ENCODE measurements around the gene EPB41L4B. TPM values are rescaled to one million over a fixed set of nuclear protein-coding genes. Genes with fewer than 3 reads are reported as not detected.
"Not testable (repeated sequence)": the region's sequence is repeated elsewhere in the genome, so short reads cannot be mapped to it uniquely, and the experiment has no call there.

Gene EPB41L4B
- total RNA-seq, 1 experiment from 2014 or later = 1.8 TPM

DNA sequence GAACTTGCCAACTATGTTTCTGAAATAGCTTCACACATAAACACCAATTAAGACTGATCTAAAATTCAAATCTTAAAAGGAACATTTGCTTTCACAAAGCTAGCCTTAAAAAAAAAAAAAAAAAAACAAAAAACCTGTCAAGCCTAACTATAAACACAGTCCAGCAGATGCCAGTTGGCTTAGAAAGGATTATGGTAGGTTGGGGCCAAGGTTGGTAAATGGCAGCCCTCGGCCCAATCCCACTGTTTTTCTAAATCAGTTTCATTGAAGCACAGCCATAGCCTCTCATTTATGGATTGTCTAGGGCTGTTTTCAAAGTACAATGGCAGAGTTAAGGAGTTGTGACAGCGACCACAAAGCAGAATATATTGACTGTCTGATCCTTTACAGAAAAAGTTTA lies 78.1 kb downstream of the EPB41L4B start:
- peaks cover 2% of the 10 kb centered on the region; the same call in 1 of the 2 replicates for H3K4me1 ChIP-seq
- H3K4me3 ChIP-seq = no peak overlapping the region
- peak in 1 of 2 experiments; percentile 25 for DNase-seq
- H3K9me3 ChIP-seq (replicated peaks) = no peaks in the 10 kb centered on the region
- no peaks in the 10 kb centered on the region for H3K36me3 ChIP-seq
- H3K27me3 ChIP-seq = no peaks in the 10 kb centered on the region
- no peak overlapping the region for H3K27ac ChIP-seq

DNA sequence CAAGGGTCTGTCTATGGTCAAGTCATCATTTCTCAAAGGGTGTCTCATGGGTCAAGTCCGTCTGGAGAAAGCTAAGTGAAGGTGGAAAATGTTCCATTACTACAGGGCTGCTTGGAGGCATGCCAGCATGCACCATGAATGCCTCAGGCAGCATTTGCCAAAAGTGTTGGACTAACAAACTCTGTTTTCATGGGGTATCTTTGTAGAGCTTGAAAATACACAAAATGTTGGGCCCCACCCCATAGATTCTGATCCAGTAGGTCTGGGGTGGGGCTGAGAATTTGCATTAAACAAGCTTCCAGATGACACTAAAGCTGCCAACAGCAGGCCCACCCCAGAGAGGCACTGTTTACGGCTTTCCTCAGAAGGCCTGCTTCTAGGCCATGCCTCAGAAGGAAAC lies 78.8 kb downstream of the EPB41L4B start:
- H3K27ac ChIP-seq = no peak overlapping the region
- no peaks in the 10 kb centered on the region for H3K4me1 ChIP-seq
- H3K36me3 ChIP-seq = no peaks in the 10 kb centered on the region
- H3K9me3 ChIP-seq (replicated peaks) = no peaks in the 10 kb centered on the region
- H3K4me3 ChIP-seq = no peak overlapping the region
- DNase-seq = no peak
- no peaks in the 10 kb centered on the region for H3K27me3 ChIP-seq

DNA sequence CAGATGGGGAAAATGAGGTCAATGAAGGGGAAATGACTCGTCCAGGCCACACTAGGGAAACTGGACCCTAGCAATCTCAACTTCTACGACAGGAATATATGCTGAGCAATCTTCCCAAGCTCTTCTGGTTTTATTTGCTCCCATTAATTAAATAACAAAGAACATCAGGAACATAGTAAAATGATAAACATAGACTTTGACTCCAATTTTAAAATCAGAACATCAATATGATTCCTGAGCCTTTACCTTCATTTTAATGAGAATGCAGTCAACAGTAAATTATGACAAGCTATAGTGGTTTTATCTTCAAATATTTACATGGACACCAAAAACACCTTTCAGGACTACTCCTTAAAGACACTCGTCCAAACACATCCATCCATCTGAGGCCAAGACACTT lies 79.7 kb downstream of the EPB41L4B start:
- no peak for DNase-seq
- Histone ChIP-seq H3K4me1 (no peaks in the 10 kb centered on the region), H3K27me3 (no peaks in the 10 kb centered on the region), H3K4me3 (no peak overlapping the region), H3K36me3 (no peaks in the 10 kb centered on the region), H3K9me3 (replicated peaks) (no peaks in the 10 kb centered on the region), H3K27ac (no peak overlapping the region)

DNA sequence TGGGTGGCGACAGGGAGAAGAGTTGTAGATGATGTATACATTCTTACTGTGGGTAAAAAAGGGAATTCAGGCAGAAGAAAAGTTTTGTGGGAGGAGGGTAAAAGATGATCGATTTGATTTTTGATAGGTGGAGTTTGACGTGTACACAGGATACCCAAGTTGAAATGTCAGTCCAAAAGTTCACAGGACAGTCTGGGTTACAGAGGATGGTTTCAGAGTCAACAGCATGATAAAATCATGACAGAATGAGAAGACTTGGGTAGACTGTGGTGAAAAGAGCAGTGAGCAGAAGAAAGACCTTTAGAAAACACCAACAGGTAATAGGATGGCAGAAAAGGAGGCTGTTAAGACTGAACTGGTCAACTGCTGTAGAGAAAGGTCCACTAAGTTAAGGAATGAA lies 81.6 kb downstream of the EPB41L4B start:
- no peak overlapping the region for H3K4me3 ChIP-seq

DNA sequence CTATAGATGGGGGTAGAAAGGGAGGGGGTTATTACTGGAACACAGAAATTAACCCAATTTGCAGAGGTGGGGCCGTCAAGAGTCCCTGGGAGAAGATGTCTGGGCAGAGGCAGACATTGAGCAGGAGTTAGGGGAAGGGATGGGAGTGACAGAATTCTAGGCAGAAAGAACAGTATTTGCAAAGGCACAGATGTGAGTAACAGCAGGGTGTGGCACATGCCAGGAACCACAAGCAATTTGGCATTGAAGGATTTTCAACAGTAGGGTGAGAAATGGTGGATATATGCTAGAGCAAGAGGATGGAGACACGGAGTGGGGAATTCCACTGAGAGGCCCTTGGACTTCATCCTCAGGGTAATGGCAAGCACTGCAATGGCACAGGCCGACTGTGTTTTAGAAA lies 82.2 kb downstream of the EPB41L4B start:
- no peak overlapping the region for H3K27ac ChIP-seq
- H3K4me3 ChIP-seq = no peak overlapping the region
- no peaks in the 10 kb centered on the region for H3K4me1 ChIP-seq
- H3K36me3 ChIP-seq = no peaks in the 10 kb centered on the region
- H3K27me3 ChIP-seq = no peaks in the 10 kb centered on the region
- no peaks in the 10 kb centered on the region for H3K9me3 ChIP-seq (replicated peaks)
- no peak for DNase-seq

More for the DNA sequence above, 81.6 kb downstream of the EPB41L4B start:
- Histone ChIP-seq H3K4me1 (no peaks in the 10 kb centered on the region), H3K27ac (no peak overlapping the region), H3K36me3 (no peaks in the 10 kb centered on the region), H3K27me3 (no peaks in the 10 kb centered on the region), H3K9me3 (replicated peaks) (no peaks in the 10 kb centered on the region)
- no peak for DNase-seq

DNA sequence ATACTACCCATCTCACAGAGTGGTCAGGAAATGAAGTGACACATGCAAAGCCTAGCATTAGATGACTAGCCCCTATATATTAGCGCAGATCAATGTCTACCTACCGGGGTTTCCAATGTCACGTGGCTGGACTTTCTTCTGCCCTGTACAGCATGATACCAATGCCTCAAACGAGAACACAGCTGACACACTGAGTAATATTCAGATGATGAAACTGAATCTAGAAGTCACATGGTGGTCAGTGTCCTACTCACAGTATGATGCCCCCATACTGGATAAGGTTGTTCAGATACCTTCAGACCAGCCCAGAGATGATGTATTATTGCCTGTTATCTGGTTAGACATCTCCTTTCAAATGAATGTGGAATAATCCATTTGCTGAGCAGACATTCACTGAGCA lies 82.7 kb downstream of the EPB41L4B start:
- Histone ChIP-seq H3K27ac (no peak overlapping the region), H3K4me3 (no peak overlapping the region), H3K27me3 (peaks cover under 1% of the 10 kb centered on the region; the same call in 1 of the 2 replicates), H3K4me1 (no peaks in the 10 kb centered on the region), H3K9me3 (replicated peaks) (no peaks in the 10 kb centered on the region), H3K36me3 (no peaks in the 10 kb centered on the region)
- no peak for DNase-seq

DNA sequence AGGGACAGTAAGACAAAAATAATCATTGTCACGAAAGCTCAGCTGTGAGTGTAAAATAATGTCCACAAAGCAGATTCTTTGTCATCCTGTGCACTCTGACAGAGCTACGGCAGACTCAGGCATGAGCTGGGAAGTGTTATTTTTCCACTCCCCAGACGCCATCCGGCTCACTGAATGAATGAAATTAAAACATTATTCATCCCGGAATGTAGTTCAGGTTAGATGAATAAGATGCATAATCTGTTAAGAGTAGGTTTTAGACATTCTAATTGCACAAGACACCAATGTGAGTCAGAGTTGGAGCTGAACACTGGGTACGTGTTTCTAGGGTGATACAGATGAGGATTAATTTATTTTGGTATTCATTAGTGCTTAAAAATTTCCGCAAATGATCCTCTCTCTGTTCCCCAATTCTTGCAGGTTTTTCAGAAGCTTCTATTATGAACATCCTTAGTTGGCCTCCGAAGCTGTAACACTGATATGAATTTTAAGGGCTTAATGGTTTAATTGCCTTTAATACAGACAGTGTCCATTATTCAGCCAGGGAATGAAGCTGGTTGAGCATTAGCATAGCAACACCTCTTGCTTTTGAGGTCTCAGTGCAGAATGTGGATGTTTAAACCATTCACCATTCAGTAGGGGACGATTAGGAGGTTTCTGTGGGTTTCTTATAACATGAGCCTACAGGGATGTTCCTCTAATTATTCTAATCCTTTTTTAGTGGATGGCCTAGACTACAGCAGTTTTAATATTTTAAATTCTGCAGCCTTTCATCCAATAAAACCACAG lies 88.2 kb downstream of the EPB41L4B start:
- no peak for DNase-seq

DNA sequence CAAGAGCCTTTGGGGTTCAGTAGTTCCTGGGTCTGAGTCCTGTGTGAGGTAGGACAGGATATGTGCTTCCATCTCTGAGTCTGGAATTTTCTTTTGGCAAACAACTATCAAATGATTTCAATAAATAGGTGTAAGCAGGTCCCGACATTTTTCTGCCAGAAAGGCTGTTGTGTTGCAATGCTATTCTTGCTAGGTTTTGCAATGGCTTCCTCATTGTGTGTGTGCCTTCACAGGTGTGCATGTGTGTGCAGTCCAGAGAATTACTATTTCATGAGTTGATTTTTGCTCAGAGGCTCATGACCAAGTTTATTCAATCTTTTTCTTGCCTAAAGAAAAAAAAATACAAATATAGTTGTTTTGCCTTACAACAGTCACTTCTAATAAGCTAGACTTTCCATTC lies 89.3 kb downstream of the EPB41L4B start:
- Histone ChIP-seq H3K27me3 (peaks cover 23% of the 10 kb centered on the region), H3K36me3 (no peaks in the 10 kb centered on the region), H3K27ac (no peak overlapping the region), H3K9me3 (replicated peaks) (no peaks in the 10 kb centered on the region), H3K4me3 (no peak overlapping the region), H3K4me1 (no peaks in the 10 kb centered on the region)
- DNase-seq = no peak

More for the DNA sequence above, 88.2 kb downstream of the EPB41L4B start:
- Histone ChIP-seq H3K27ac (no peak overlapping the region), H3K27me3 (peaks cover 16% of the 10 kb centered on the region; the same call in 1 of the 2 replicates), H3K36me3 (no peaks in the 10 kb centered on the region), H3K4me3 (no peak overlapping the region), H3K4me1 (no peaks in the 10 kb centered on the region), H3K9me3 (replicated peaks) (no peaks in the 10 kb centered on the region)

DNA sequence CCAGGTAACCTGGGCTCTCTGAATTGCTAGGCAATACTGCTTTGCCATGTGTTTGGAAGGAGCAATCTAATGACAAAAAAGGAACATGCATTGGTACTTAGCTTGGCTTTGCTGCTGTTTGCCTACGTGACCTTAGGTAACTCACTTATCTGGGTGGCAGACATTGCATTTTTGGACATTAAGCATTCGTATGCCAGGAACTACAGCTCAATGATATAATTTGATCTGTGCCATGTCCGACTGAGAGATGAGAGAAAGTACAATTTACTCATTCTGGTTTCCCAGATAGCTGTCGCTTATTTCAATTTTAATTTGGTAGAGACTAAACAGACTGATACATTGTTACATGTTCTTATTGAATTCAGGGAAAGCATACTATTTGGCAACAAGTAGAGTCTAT lies 90.6 kb downstream of the EPB41L4B start:
- Histone ChIP-seq H3K4me1 (no peaks in the 10 kb centered on the region), H3K27me3 (peaks cover 23% of the 10 kb centered on the region), H3K4me3 (no peak overlapping the region), H3K36me3 (no peaks in the 10 kb centered on the region), H3K9me3 (replicated peaks) (no peaks in the 10 kb centered on the region), H3K27ac (no peak overlapping the region)
- DNase-seq = no peak

DNA sequence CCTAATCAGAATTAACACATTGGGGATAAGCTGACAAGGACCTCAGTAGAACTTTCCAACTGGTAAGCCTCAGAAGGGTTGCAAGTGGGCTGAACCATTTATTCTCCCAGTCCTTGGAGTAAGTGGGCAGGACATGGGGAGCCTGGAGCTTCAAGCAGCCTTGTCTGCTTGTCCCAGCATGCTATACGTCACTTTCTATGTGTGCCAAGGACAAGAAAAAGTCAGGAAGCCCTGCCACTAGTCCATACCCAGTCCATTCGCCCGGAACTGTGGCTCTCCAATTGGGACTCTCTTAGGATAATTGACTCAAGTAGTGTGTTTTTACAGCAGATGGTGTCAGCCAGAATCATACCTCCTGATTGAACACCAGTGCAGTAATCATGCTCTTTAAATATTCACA lies 91.2 kb downstream of the EPB41L4B start:
- Histone ChIP-seq H3K36me3 (no peaks in the 10 kb centered on the region), H3K9me3 (replicated peaks) (no peaks in the 10 kb centered on the region), H3K4me3 (no peak overlapping the region), H3K4me1 (no peaks in the 10 kb centered on the region), H3K27ac (no peak overlapping the region), H3K27me3 (peaks cover 23% of the 10 kb centered on the region)
- DNase-seq = no peak

DNA sequence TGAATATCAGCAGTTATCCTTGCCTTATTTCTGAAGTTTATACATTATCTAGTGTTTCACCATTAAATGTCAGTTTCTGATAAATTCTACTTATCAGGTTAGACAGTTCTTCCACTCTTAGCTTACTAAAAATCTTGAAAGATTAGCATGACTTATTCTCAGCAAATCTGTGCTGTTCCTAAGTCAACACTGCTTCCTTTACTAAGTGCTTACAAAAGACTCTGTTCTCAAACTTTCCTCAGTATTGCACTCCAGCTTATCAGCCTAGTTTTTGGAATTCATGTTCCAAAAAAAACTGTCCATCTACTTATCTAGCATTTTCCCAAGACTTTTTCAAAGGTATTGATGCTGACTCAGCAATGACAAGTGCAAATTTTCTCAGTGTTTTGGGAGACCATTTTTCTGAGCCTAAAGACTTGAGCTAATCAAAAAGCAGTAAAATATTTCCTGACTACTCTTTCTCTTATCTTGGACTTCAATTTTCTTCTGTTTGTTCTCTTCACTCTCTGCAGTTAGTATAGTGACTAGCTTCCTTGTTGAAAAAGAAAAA lies 92.7 kb downstream of the EPB41L4B start:
- H3K27ac ChIP-seq = no peak overlapping the region
- H3K4me3 ChIP-seq = no peak overlapping the region
- no peaks in the 10 kb centered on the region for H3K36me3 ChIP-seq
- no peak for DNase-seq
- peaks cover 23% of the 10 kb centered on the region for H3K27me3 ChIP-seq
- no peaks in the 10 kb centered on the region for H3K4me1 ChIP-seq
- no peaks in the 10 kb centered on the region for H3K9me3 ChIP-seq (replicated peaks)

DNA sequence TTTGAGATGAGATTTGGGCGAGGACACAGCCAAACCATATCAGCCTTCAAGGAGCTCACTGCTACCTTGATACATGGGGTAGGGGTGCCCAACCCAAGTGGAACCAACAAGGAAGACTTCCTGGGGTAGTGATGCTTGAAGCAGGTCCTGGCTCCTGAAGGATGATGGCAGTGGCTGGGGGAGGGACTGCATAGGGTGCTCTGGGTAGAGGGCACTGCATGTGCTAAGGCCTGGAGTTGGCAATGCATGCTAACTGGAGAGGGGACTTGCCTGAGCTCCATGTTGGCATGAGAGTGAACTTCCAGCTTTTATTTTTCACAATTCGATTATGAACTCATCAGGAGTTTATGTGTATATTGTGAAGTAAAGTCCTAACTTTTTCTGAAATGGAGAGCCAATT lies 95.2 kb downstream of the EPB41L4B start:
- no peak overlapping the region for H3K27ac ChIP-seq
- H3K9me3 ChIP-seq (replicated peaks) = no peaks in the 10 kb centered on the region
- DNase-seq = no peak
- no peaks in the 10 kb centered on the region for H3K4me1 ChIP-seq
- no peak overlapping the region for H3K4me3 ChIP-seq
- no peaks in the 10 kb centered on the region for H3K36me3 ChIP-seq
- peaks cover 12% of the 10 kb centered on the region; the same call in 1 of the 2 replicates for H3K27me3 ChIP-seq

DNA sequence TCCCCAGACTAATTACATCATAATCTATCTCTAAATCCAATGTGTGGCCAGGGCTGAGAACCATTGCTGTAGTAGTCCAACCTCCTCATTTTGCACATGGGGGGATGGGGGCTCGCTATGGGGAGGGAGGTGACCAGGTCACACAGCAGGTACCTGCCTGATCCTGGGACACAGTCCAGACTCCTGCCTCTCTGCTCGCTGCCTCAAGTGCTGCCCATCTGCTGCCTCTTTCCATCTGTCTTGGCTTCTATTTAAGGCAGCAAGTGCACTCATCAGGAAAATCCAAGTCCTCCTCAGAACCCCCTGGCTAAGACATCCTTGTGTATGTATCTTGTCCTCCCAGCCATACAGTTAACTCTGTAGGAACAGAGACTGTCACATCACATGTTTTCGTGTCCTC lies 96.1 kb downstream of the EPB41L4B start:
- H3K9me3 ChIP-seq (replicated peaks) = no peaks in the 10 kb centered on the region
- H3K4me1 ChIP-seq = no peaks in the 10 kb centered on the region
- peaks cover 7% of the 10 kb centered on the region; the same call in 1 of the 2 replicates for H3K27me3 ChIP-seq
- no peaks in the 10 kb centered on the region for H3K36me3 ChIP-seq
- H3K27ac ChIP-seq = no peak overlapping the region
- no peak for DNase-seq
- H3K4me3 ChIP-seq = no peak overlapping the region

DNA sequence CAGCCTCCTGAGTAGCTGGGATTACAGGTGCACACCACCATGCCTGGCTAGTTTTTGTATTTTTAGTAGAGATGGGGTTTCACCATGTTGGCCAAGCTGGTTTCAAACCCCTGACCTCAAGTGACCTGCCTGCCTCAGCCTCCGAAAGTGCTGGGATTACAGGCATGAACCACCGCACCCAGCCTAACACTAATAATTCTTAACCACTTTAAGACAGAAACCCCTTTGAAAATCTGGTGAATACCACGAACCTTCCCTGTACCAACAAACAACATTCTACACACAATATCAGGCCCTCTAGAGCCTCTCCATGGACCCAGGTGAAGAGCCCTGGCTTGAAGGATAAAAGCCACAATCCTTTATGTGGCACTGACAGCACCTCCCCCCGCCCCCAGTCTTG lies 102.6 kb downstream of the EPB41L4B start:
- H3K27me3 ChIP-seq; H3K9me3 ChIP-seq (replicated peaks); H3K36me3 ChIP-seq; H3K27ac ChIP-seq; DNase-seq; H3K4me3 ChIP-seq; H3K4me1 ChIP-seq: not testable (repeated sequence)

DNA sequence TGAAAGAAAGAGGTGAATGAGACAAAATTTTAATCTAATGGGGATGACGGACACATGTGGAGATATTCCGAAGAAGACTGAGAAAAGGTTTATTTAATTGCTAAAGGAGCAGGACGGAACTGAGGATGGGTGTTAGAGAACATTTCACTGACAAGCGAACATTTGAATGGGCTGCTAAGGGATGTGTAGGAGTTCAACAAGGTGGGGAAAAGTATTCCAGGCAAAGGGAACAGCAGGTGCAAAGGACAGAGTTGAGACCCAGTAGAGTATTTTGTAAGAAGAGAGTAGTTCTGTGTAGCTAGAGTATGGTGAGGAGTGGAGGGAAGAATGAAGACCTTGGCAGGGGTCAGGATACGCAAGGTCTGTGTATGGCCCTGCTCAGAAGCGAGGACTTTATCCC lies 106.4 kb downstream of the EPB41L4B start:
- Histone ChIP-seq H3K27me3 (peaks cover 5% of the 10 kb centered on the region; the same call in 1 of the 2 replicates), H3K4me3 (no peak overlapping the region), H3K27ac (no peak overlapping the region), H3K4me1 (no peaks in the 10 kb centered on the region), H3K9me3 (replicated peaks) (no peaks in the 10 kb centered on the region), H3K36me3 (no peaks in the 10 kb centered on the region)
- DNase-seq = no peak
